NT2/D1 (cell line): ENCODE measurements around the gene TPMT.

Experiments used
- YY1 ChIP-seq: IDR thresholded peaks from 2 replicates; pipeline ENCODE4 v1.6.1; 2011; ENCODE audit not compliant: insufficient read length, insufficient read depth
- ZNF274 ChIP-seq: IDR thresholded peaks from 2 replicates; pipeline ENCODE4 v1.6.1; 2011; ENCODE audit warnings: mild to moderate bottlenecking, low read depth, low read length

DNA sequence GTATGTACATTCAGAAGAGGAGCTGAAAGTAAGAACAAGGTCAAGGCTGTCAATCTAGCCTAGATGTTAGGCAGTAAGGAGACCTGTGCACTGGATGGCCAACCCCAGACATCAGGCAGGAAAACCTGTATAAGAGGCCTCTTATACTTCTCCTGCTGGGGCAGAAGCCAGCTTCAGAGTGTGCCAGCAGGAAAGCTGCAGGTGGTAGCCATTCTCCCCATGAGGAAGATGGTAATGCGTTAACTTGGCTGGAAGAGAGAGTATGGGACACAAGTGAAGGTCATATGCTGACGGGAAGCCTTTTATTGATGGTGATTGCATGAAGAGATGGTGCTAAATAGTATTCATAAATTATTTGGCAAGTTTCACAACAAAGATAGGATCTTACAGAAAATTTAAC, 53.0 kb downstream of the TPMT start:
- TF ChIP-seq ZNF274 (no peak), YY1 (no peak)
